Naive B cell (primary cell): ENCODE results near the gene UGT3A1. TPM values are rescaled to one million over a fixed set of nuclear protein-coding genes. Genes with fewer than 3 reads are reported as not detected.
A peak's percentile ranks its signal among the peaks of the same experiment; 100 is the strongest.

Experiments used
- ATAC-seq, 2 donors: fragments of 150-1000 bp; cut with Tn5 transposase; 2 replicates each; pipeline ENCODE4 v1.10.0; 2021; ENCODE audit warnings: low read depth in 2 of 2, mild to moderate bottlenecking in 2 of 2, moderate library complexity in 2 of 2
- DNase-seq: peaks from one replicate; pipeline ENCODE4 v3.0.0; 2022
- H3K27ac Mint-ChIP-seq, 6 donors: one replicate each; pipeline ENCODE4 v1.8.0; 2020 to 2022; ENCODE audit warnings: mild to moderate bottlenecking in 6 of 6, mixed read lengths in 6 of 6, moderate library complexity in 5 of 6, inconsistent platforms in 2 of 6
- H3K27me3 Mint-ChIP-seq, 3 donors: one replicate each; pipeline ENCODE4 v1.8.0; 2021 to 2022; ENCODE audit warnings: mixed read lengths in 3 of 3, mild to moderate bottlenecking in 1 of 3
- H3K36me3 Mint-ChIP-seq, 2 donors: one replicate each; pipeline ENCODE4 v1.8.0; 2020 to 2022; ENCODE audit warnings: mixed read lengths in 2 of 2, inconsistent platforms in 1 of 2, mild to moderate bottlenecking in 1 of 2
- H3K4me1 Mint-ChIP-seq, 3 donors: one replicate each; pipeline ENCODE4 v1.8.0; 2020 to 2022; ENCODE audit warnings: mixed read lengths in 3 of 3, inconsistent platforms in 1 of 3, mild to moderate bottlenecking in 1 of 3, moderate library complexity in 1 of 3
- H3K4me3 Mint-ChIP-seq, 8 donors: one replicate each; pipeline ENCODE4 v1.8.0; 2020 to 2022; ENCODE audit warnings: mild to moderate bottlenecking in 8 of 8, mixed read lengths in 8 of 8, moderate library complexity in 8 of 8, inconsistent platforms in 2 of 8
- H3K9me3 Mint-ChIP-seq, 7 donors: one replicate each; pipeline ENCODE4 v1.8.0; 2020 to 2022; ENCODE audit warnings: mixed read lengths in 7 of 7, mild to moderate bottlenecking in 5 of 7, inconsistent platforms in 2 of 7, moderate library complexity in 1 of 7
- polyA plus RNA-seq, 6 donors: library from polyadenylated mRNA; unstranded; fragments of 300-500 nt; fragmentation: Illumina TruSeq; gene quantifications; one replicate each; pipeline ENCODE4 v1.2.3, GENCODE V29; 2021; ENCODE audit warnings: low read depth in 6 of 6

The UGT3A1 gene
- polyA plus RNA-seq, 6 donors from 2014 or later: 0.12 TPM; not detected in 5

DNA sequence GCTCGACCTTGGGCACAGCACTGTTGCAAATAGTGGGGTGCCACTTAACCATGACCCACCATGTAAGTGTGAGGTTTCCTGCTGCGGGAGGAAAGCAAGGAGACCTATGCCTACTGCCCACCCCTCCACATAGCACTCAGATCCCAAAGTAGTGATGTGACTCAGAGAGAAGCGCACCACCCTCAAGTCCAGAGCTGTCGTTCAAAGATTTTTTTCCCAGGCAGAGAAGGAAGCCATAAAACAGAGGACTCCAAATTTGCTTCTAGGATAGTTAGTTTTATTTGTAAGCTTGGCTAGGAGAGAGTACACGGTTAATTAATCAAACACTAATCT is 19.3 kb downstream of the UGT3A1 start:
- no peak for ATAC-seq
- H3K27me3 Mint-ChIP-seq: no peaks in the 10 kb centered on the region
- no peaks in the 10 kb centered on the region for H3K36me3 Mint-ChIP-seq
- no peak for DNase-seq
- peaks cover 0 to 17% (median 8%) of the 10 kb centered on the region in 7 donors for H3K9me3 Mint-ChIP-seq
- H3K4me1 Mint-ChIP-seq: no peaks in the 10 kb centered on the region
- no peak overlapping the region for H3K27ac Mint-ChIP-seq
- no peak overlapping the region for H3K4me3 Mint-ChIP-seq

DNA sequence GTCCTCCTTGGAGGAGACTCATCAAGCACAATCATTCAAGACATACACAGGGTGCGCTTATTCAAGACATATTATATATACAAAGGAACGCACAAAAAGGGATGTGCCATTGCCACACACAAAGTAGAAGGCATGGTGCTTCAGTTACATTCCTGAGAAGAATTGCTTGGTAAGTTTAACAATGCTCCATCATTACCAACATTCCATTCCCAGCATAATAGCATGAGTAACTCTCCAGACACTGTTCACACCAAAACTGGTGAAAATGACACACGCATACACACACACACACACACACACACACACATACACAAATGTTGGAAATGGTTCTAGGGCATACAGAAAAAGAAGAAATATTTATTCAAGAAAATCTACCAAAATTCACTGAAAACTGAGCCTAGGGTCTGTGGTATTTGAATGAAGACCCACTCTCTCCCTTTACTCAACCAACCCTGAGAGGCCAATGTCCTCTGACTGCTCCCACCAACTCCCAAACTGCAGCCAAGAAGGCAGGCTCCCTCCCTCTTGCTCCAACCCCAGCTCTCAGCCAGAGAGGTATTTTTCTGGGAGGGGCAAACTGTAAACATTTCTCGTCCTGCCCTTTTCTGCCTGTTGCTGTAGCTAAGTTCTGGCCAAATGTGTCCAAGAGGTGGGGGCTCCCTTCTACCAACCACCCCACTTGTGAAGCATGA is 19.9 kb downstream of the UGT3A1 start:
- Mint-ChIP-seq H3K9me3 (peaks cover 0 to 17% (median 8%) of the 10 kb centered on the region in 7 donors), H3K4me1 (no peaks in the 10 kb centered on the region), H3K27ac (no peak overlapping the region), H3K4me3 (no peak overlapping the region), H3K27me3 (no peaks in the 10 kb centered on the region), H3K36me3 (no peaks in the 10 kb centered on the region)
- DNase-seq (no peak), ATAC-seq (no peak)

DNA sequence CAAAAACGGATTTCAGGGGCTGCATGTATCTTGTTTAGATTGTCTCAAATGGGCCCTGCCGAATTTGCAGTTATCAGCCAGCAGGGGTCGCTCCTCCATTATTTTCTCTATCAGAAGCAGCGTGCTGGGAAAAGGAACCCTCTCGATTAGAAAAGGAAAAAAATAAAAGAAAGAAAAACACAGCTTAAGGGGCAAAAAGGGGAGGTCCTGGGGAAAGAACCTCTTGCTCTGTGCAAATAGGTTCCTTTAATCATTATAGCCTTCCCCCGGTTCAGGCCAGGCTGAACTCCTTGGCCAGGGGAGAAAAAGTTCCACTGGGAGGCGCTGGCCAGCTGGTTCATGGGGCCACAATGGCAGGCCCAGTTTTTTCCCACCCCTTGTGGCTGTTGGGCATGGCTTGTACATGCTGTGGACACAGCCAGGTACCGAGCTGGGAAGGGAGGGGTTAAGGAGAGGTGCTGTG is 27.8 kb downstream of the UGT3A1 start:
- DNase-seq (no peak), ATAC-seq (no peak)
- no peak overlapping the region for H3K27ac Mint-ChIP-seq
- H3K9me3 Mint-ChIP-seq: peaks cover 0 to 14% (median 2%) of the 10 kb centered on the region in 7 donors
- H3K4me3 Mint-ChIP-seq: no peak overlapping the region
- H3K4me1 Mint-ChIP-seq: no peaks in the 10 kb centered on the region
- peaks cover 0 to 5% (median 0%) of the 10 kb centered on the region in 3 donors for H3K27me3 Mint-ChIP-seq
- no peaks in the 10 kb centered on the region for H3K36me3 Mint-ChIP-seq

DNA sequence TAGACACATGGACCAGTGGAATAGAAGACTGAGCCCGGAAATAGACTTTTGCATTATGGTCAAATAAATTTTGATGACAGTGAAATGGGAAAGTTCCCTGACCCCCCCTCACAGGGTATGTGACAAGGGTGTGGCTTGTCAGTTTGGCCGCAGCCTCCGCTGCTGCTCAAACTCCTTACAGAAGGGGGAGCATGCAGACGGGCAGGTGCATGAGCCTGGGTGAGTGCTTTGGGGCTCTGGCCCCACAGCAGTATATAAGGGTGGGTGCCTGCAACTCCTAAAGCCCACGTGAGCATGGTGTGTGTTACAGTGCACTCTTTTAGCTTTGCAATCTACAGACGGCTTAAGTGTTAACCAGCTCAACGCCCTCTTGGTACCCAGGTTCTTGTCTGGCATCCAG is 30.9 kb downstream of the UGT3A1 start:
- DNase-seq: no peak
- H3K27me3 Mint-ChIP-seq: peaks cover 0 to 5% (median 0%) of the 10 kb centered on the region in 3 donors
- peaks cover 2 to 14% (median 4%) of the 10 kb centered on the region in 7 donors for H3K9me3 Mint-ChIP-seq
- H3K4me1 Mint-ChIP-seq: no peaks in the 10 kb centered on the region
- H3K36me3 Mint-ChIP-seq: no peaks in the 10 kb centered on the region
- no peak overlapping the region for H3K4me3 Mint-ChIP-seq
- no peak for ATAC-seq
- no peak overlapping the region for H3K27ac Mint-ChIP-seq

DNA sequence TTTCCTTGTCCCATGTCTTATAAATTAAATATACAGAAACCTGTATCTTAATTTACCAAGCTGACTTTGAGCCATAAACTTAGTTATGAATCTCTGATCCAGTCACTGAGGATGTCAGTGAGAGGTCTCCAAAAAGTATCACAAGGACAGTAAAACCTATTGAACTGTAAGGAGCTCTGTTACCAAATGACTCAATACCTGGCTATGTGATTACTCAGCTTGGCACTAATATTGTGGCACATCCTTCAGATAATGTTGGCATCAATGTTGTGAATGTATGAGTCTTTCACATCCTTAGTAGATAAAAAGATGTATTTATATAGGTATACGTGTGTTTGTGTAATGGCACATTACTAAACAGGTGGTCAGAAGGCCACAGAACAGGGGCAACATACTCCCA is 34.8 kb downstream of the UGT3A1 start:
- H3K9me3 Mint-ChIP-seq: peaks cover 0 to 4% (median 2%) of the 10 kb centered on the region in 7 donors
- H3K27ac Mint-ChIP-seq: no peak overlapping the region
- DNase-seq (no peak), ATAC-seq (no peak)
- no peaks in the 10 kb centered on the region for H3K4me1 Mint-ChIP-seq
- H3K27me3 Mint-ChIP-seq: peaks cover 8 to 9% (median 8%) of the 10 kb centered on the region in 3 donors
- no peak overlapping the region for H3K4me3 Mint-ChIP-seq
- no peaks in the 10 kb centered on the region for H3K36me3 Mint-ChIP-seq

DNA sequence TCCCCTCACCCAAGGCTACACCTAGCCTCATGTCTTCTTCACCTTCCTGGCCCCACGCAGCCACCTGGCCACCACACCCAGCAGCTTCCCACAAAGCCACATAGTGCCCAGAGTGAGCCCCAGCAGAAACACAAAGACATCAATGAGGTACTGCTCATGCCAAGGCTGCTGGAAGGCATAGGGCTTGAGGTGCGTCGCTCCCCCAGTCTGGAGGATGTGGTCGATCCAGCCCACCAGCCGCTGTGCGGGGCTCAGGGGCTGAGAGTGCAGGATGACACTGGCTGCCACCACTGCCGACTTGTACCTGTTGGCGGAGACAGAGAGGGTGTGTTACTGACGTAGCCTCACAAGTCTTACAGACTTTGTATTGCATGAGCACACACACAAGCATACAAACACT is 37.0 kb downstream of the UGT3A1 start:
- no peak for DNase-seq
- Mint-ChIP-seq H3K27me3 (peaks cover 8 to 9% (median 8%) of the 10 kb centered on the region in 3 donors), H3K4me1 (no peaks in the 10 kb centered on the region), H3K9me3 (peaks cover 0 to 4% (median 2%) of the 10 kb centered on the region in 7 donors), H3K4me3 (no peak overlapping the region), H3K27ac (no peak overlapping the region), H3K36me3 (no peaks in the 10 kb centered on the region)
- no peak for ATAC-seq

DNA sequence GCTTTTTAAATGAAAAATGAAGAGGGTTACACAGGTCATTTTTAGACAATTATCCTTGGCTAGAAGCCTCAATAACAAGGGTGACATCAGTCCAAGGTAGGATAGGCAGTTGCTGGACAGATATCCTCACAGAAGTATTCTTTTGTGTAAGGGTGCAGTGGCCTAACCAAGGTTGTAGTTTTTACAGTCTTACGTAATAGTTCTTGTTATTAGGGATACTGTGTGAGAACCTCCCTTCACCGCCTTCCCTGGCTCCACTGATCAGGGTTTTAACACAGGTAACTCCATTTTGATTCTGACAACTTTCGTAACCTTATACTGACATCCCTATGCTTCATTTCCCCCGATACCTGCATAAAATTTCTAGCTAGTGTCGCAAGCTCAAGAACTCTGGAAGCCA is 44.1 kb downstream of the UGT3A1 start:
- H3K4me3 Mint-ChIP-seq: no peak overlapping the region
- peaks cover 0 to 7% (median 3%) of the 10 kb centered on the region in 3 donors for H3K27me3 Mint-ChIP-seq
- ATAC-seq (no peak), DNase-seq (no peak)
- no peak overlapping the region for H3K27ac Mint-ChIP-seq
- peaks cover 0 to 5% (median 0%) of the 10 kb centered on the region in 7 donors for H3K9me3 Mint-ChIP-seq
- no peaks in the 10 kb centered on the region for H3K36me3 Mint-ChIP-seq
- no peaks in the 10 kb centered on the region for H3K4me1 Mint-ChIP-seq

DNA sequence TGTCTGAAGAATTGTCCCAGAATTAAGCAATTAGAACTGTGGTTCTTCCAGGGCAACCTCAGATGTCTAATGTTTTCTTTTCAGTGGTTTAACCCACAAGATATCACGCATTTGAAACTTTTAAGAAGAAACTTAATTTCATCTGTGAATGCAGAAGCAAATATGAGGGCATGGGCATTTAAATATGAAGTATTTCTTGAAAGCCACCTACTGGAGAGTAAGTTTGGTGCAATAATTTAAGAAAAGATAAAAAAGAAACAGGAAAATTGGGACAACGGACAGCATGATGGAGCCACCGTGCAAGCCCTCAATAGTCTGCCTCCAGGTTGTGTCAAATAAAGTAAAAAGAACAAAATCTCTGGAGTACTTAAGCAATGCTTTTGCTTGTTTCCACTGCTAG is 51.6 kb downstream of the UGT3A1 start:
- Mint-ChIP-seq H3K4me3 (no peak overlapping the region), H3K4me1 (no peaks in the 10 kb centered on the region), H3K27ac (peak overlapping the region in 1 of 6 donors; percentile 18), H3K27me3 (peaks cover 0 to 6% (median 0%) of the 10 kb centered on the region in 3 donors), H3K36me3 (no peaks in the 10 kb centered on the region), H3K9me3 (no peaks in the 10 kb centered on the region)
- ATAC-seq: no peak
- no peak for DNase-seq

DNA sequence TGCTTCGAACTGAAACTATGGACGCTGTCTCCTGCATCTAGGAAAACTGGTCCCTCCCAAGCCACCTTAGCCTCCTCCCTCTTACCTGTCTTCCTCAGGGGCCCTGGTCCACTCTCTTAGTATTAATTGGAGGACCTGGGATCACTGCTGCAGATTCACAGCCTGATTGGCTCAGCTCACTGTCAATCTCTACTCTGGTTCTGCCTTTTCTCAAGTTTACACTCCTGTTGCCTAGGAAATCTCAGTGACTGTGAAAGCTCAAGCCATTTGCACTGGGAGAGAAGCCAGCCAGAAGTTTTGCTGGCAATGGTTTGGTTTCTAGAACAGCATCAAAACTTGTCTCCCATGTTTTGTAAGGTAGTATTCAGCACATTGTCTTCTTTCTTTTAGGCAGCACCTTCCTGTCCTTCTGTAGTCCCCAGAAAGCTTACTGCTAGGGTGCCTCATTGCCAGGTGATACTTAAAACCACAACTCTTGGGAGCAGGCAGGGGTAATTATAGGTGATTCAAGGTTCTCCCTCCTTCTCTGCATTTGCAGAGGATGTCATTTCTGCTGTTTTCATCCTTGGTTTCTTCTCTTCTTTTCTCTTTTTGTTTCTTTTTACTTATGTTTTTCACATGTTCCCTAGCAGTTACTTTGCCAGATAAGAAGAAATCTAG is 52.5 kb downstream of the UGT3A1 start, which contains the start of gene CAPSL:
CAPSL (minus strand) TSS at position 55 of the 660 bp plus-strand sequence. CDS start 17,502 bp downstream, outside the sequence.
- H3K27me3 Mint-ChIP-seq: peaks cover 0 to 6% (median 0%) of the 10 kb centered on the region in 3 donors
- no peaks in the 10 kb centered on the region for H3K36me3 Mint-ChIP-seq
- H3K27ac Mint-ChIP-seq: peak within 1 kb of the TSS in 1 of 6 donors; percentile 80
- DNase-seq (no peak), ATAC-seq (no peak)
- no peaks in the 10 kb centered on the region for H3K9me3 Mint-ChIP-seq
- no peaks in the 10 kb centered on the region for H3K4me1 Mint-ChIP-seq
- H3K4me3 Mint-ChIP-seq: no peak within 1 kb of the TSS

DNA sequence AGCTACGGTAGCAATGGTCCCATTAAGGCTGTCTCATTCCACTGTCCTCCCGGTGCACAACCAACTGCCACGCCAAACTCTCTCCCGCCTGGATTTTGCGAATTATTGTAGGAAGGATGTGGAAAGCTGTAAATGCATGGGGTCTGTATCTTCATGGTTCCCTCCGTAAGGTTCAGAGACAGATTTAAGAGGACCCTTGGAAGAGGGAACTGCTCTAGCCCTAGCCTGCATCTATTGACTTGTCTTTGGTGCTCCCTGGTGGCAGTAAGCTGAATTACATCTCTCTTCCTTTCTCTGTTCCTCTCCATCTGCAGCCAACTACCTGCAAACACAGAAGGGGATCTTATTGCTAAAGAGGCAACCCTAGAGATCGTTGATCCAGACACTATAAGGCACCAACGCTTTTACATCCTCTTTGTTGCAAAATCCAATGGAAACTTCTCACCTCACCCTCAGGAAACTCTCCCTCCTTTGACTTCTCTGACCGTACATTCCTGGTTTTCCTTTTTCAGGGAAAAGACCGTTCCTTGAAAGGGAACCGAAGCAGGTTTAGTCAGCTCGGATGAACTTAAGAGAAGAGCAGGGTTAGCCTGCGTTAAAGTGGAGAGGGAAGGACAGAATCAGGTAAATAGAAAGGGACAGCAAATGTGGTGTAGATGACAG is 64.7 kb downstream of the UGT3A1 start:
- Mint-ChIP-seq H3K27me3 (peaks cover 13 to 32% (median 25%) of the 10 kb centered on the region in 3 donors), H3K9me3 (no peaks in the 10 kb centered on the region), H3K36me3 (no peaks in the 10 kb centered on the region), H3K4me3 (peak overlapping the region in 4 of 8 donors; percentile 40 to 76 (median 46)), H3K27ac (peak overlapping the region in 1 of 6 donors; percentile 27), H3K4me1 (peaks cover 10 to 15% (median 14%) of the 10 kb centered on the region in 3 donors)
- peak; percentile 48 to 67 for ATAC-seq
- peak; percentile 48 for DNase-seq

DNA sequence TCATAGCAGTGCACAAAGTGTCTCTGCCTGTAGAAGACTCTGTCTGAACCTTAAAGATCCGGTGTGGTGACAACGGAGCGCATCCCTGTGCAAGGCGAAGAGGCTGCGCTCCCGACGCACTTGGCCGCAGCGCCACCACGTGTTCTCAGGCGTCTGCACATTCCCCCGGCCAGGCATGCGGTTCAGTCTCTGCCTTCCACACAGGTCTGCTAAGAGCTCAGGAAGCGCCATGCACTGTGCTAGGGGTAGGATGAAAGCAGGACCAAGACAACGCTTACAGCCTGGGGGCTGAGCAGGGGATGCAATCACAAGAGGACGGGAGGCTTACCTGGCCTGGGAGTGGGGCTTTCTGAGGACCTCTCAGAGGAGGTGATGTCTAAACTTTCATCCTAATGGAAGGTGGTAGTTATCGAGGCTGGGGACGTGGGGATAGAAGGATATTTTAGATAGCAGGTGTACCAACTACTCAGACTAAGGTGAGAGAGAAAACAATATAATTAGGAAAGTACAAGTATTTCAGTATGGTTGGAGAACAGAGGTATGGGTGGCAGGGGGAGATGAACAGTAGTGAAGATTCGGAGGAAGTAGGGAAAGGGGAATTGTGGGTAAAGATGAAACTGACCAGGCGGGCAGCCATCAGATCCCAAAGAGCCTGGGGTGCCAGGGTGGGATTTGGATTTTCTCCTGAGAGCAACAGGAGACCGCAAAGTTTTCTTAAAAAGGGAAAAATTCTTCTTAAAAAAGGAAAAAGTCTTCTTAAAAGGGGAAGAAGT is 66.1 kb downstream of the UGT3A1 start:
- Mint-ChIP-seq H3K4me3 (peak overlapping the region in 5 of 8 donors; percentile 48 to 72 (median 59)), H3K9me3 (peaks cover 0 to 4% (median 0%) of the 10 kb centered on the region in 7 donors), H3K36me3 (no peaks in the 10 kb centered on the region), H3K4me1 (peaks cover 10 to 15% (median 14%) of the 10 kb centered on the region in 3 donors), H3K27ac (peak overlapping the region in 1 of 6 donors; percentile 85), H3K27me3 (peaks cover 13 to 32% (median 25%) of the 10 kb centered on the region in 3 donors)
- peak; percentile 63 to 66 for ATAC-seq
- DNase-seq: peak; percentile 30

DNA sequence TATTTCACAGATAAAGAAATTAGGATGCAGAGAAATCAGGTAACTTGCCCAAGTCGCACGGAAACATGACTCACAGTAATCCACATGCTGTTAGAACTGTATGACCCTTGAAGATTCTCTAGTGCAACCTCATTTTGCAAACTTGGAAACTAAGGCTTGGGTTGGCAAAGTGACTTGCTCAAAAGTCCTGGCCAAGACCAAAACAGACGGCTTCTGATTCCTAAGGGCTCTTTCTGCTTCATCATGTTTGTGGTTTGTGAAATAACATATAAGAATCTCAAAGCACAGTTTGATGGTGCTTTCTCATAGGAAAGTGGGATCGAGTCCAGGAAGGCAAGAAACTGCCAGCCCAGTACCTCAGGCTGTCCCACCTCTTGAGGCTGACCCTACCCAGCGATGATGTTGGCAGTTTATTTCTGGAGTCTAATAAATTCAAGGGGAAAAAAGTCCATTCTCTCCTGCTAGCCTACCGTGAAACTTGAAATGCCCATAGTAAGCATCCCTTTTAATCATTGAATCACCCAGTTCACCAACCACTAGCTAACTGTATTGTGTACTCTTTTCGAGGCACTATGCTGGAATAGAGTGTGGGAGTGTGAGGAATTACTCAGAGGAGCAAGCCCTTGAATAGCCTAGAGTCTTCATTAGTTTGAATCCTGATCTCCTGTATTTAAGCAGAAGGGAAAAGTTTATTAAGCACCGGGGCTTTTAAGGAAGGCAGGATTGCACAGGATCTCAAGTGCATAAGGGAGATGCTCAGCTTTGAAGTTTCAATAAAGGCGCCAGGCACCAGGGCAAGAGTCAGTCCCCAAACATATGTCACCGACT is 66.9 kb downstream of the UGT3A1 start:
- DNase-seq (no peak), ATAC-seq (no peak)
- Mint-ChIP-seq H3K9me3 (peaks cover 1 to 5% (median 4%) of the 10 kb centered on the region in 7 donors), H3K4me3 (peak overlapping the region in 3 of 8 donors; percentile 54 to 61 (median 59)), H3K4me1 (peaks cover 10 to 15% (median 14%) of the 10 kb centered on the region in 3 donors), H3K27me3 (peaks cover 13 to 32% (median 25%) of the 10 kb centered on the region in 3 donors), H3K36me3 (no peaks in the 10 kb centered on the region), H3K27ac (no peak overlapping the region)
